HG03439 (cell line): ENCODE measurements around the gene CTNNA2.

Experiments
- ATAC-seq: cut with Tn5 transposase; IDR thresholded peaks from one replicate; pipeline ENCODE4 v1.9.1; 2021; ENCODE audit warnings: mild to moderate bottlenecking, moderate library complexity; ENCODE audit not compliant: unreplicated experiment

CTNNA2 gene

GRCh38 chr2:80579756-80580155 is 1066.9 kb downstream of the CTNNA2 start:
- no peak for ATAC-seq

- no peak for ATAC-seq
Observed at GRCh38 chr2:80591233-80591632, 1078.4 kb downstream of the CTNNA2 start.

GRCh38 chr2:80592106-80592505 is 1079.3 kb downstream of the CTNNA2 start:
- no peak for ATAC-seq

GRCh38 chr2:80610108-80610507 is 1097.3 kb downstream of the CTNNA2 start:
- no peak for ATAC-seq

GRCh38 chr2:80621656-80622055 is 1108.8 kb downstream of the CTNNA2 start:
- no peak for ATAC-seq

GRCh38 chr2:80624062-80624461 is 1111.2 kb downstream of the CTNNA2 start:
- ATAC-seq = no peak

GRCh38 chr2:80634590-80634989 is 1121.7 kb downstream of the CTNNA2 start:
- no peak for ATAC-seq

GRCh38 chr2:80638783-80639182 is 1125.9 kb downstream of the CTNNA2 start:
- ATAC-seq = no peak

- ATAC-seq = no peak
Observed at GRCh38 chr2:80642465-80642864, 1129.6 kb downstream of the CTNNA2 start.

GRCh38 chr2:80643598-80643997 is 1130.7 kb downstream of the CTNNA2 start:
- ATAC-seq = no peak

GRCh38 chr2:80651435-80651834 is 1138.6 kb downstream of the CTNNA2 start:
- ATAC-seq = no peak

GRCh38 chr2:80655265-80655664 is 1142.4 kb downstream of the CTNNA2 start:
- no peak for ATAC-seq

- ATAC-seq = no peak
Observed at GRCh38 chr2:80670763-80671162, 1157.9 kb downstream of the CTNNA2 start.

- no peak for ATAC-seq
Observed at GRCh38 chr2:80687524-80687923, 1174.7 kb downstream of the CTNNA2 start.

GRCh38 chr2:80689106-80689505 is 1176.3 kb downstream of the CTNNA2 start:
- ATAC-seq = no peak
